ENCODE measurements around the gene SIRPA.
A peak's percentile ranks its signal among the peaks of the same experiment; 100 is the strongest.

Gene SIRPA

GRCh38 chr20:1952737-1953530 lies 57.7 kb downstream of the SIRPA start:
- no peak for DNase-seq

- peak in 1 of 2 donors; percentile 29 for DNase-seq
Measured at GRCh38 chr20:1953621-1954020, 58.4 kb downstream of the SIRPA start.

- DNase-seq: no peak
Measured at GRCh38 chr20:1955217-1955616, 60.0 kb downstream of the SIRPA start.

- DNase-seq: no peak
Measured at GRCh38 chr20:1958426-1958825, 63.2 kb downstream of the SIRPA start.

- DNase-seq: no peak
Measured at GRCh38 chr20:1959156-1959555, 63.9 kb downstream of the SIRPA start.

- no peak for DNase-seq
Measured at GRCh38 chr20:1961374-1961773, 66.2 kb downstream of the SIRPA start.

- peak in 1 of 2 donors; percentile 44 for DNase-seq
Measured at GRCh38 chr20:1964061-1964460, 68.9 kb downstream of the SIRPA start.

GRCh38 chr20:1964659-1965405 lies 69.6 kb downstream of the SIRPA start:
- no peak for DNase-seq

GRCh38 chr20:1965520-1966351 lies 70.5 kb downstream of the SIRPA start:
- DNase-seq: peak; percentile 63 to 66

GRCh38 chr20:1968964-1969363 lies 73.8 kb downstream of the SIRPA start:
- DNase-seq: no peak

- no peak for DNase-seq
Measured at GRCh38 chr20:1971893-1972586, 76.8 kb downstream of the SIRPA start.

- DNase-seq: no peak
Measured at GRCh38 chr20:1973601-1974440, 78.6 kb downstream of the SIRPA start.

- no peak for DNase-seq
Measured at GRCh38 chr20:1975291-1975690, 80.1 kb downstream of the SIRPA start.

GRCh38 chr20:1979106-1979778 lies 84.0 kb downstream of the SIRPA start:
- DNase-seq: no peak

- no peak for DNase-seq
Measured at GRCh38 chr20:1982686-1983085, 87.5 kb downstream of the SIRPA start.

GRCh38 chr20:1983301-1983700 lies 88.1 kb downstream of the SIRPA start:
- DNase-seq: no peak

- no peak for DNase-seq
Measured at GRCh38 chr20:1987826-1988225, 92.6 kb downstream of the SIRPA start.

All from CD4-positive, alpha-beta T cell treated with Interferon alpha-2 for 1 hour (primary cell).